ENCODE data around the gene VCPKMT.

The VCPKMT gene

DNA sequence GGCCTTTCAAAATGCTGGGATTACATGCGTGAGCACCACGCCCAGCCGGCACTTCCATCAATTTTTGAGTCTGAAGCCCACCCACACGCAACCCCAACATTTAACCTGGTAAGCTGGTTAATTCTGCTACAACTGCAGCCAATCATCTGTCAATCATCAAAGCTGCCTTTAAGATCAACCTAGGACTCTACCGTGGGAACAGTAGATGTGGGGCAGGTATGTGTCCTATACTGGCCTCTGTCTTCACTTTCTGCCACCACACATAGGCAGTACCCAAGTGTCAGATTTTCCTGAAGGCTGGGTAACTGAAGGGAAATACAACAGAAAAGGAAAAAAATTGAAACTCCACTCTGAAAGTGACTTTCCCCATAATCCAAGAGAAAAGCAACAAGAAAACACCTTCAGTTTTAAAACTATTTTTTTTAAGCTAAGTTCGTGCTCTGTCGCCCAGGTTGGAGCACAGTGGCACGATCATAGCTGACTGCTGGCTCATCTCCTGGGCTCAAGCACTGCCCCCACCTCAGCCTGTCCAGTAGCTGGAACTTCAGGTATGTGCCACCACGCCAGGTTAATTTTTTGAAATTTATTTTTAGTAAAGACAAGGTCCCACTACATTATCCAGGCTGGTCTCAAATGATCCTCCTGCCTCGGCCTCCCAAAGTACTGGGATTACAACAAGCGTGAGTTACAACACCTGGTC, 22.2 kb downstream of the VCPKMT start:
- TF ChIP-seq, protein P1, sequence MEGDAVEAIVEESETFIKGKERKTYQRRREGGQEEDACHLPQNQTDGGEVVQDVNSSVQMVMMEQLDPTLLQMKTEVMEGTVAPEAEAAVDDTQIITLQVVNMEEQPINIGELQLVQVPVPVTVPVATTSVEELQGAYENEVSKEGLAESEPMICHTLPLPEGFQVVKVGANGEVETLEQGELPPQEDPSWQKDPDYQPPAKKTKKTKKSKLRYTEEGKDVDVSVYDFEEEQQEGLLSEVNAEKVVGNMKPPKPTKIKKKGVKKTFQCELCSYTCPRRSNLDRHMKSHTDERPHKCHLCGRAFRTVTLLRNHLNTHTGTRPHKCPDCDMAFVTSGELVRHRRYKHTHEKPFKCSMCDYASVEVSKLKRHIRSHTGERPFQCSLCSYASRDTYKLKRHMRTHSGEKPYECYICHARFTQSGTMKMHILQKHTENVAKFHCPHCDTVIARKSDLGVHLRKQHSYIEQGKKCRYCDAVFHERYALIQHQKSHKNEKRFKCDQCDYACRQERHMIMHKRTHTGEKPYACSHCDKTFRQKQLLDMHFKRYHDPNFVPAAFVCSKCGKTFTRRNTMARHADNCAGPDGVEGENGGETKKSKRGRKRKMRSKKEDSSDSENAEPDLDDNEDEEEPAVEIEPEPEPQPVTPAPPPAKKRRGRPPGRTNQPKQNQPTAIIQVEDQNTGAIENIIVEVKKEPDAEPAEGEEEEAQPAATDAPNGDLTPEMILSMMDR (IDR thresholded peaks at IDR 0.05; ENCODE audit: low read depth, low read length): no peak
- no peak for DNase-seq (ENCODE audit: low read depth in 2 of 2)
- H3K4me3 ChIP-seq (replicated peaks in 1 of 2; ENCODE audit: low read depth in 2 of 2, low read length in 2 of 2): no peak overlapping the region

DNA sequence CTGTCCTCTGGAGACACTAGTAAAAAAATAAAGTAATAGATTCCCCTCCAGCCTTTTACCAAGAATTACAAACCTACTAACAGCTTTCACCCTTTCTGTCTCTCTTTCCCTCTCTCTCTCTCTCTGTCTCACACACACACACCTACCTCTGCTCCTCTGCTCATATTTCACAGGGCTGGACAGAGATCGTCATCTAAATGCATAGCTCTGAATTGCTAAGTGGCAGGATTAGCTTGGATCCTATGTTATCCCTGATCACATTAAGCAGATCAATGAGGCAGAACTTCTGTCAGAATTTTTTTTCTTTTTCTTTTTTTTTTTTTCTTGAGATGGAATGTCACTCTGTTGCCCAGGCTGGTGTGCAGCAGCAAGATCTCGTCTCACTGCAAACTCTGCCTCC, 22.9 kb downstream of the VCPKMT start:
- H3K4me3 ChIP-seq (replicated peaks in 1 of 2; ENCODE audit: low read depth in 2 of 2, low read length in 2 of 2): no peak overlapping the region
- TF ChIP-seq, protein P1 (IDR thresholded peaks at IDR 0.05; ENCODE audit: low read depth, low read length): no peak
- DNase-seq (ENCODE audit: low read depth in 2 of 2): no peak

DNA sequence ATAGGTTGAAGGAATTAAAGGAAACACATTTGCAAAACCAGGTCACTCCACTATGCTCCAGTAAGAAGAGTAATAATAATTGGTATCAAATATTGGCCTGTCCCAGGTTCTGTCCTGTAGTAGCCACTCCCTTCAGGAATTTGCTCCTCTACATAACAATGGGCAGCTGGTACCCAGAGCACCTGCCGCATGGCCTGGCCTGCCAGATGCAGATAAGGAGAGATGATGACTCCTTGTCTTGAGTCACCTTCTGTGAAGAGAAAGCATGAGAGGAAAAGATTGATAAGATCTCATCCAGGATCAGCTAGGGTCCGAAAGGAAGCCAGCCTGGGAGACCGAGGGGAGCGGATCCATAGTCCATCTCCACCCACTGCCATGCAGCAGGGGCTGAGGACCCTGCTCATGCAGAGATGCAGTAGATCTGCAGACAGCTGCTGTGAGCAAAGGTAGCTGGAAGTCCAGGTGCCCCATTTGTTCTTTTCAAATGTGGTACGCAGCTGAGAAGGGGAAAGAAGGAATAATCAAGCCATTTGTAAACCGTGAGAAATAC, 24.3 kb downstream of the VCPKMT start:
- H3K4me3 ChIP-seq (replicated peaks in 1 of 2; ENCODE audit: low read depth in 2 of 2, low read length in 2 of 2): no peak overlapping the region
- TF ChIP-seq, protein P1 (IDR thresholded peaks at IDR 0.05; ENCODE audit: low read depth, low read length): no peak
- DNase-seq (ENCODE audit: low read depth in 2 of 2): no peak

DNA sequence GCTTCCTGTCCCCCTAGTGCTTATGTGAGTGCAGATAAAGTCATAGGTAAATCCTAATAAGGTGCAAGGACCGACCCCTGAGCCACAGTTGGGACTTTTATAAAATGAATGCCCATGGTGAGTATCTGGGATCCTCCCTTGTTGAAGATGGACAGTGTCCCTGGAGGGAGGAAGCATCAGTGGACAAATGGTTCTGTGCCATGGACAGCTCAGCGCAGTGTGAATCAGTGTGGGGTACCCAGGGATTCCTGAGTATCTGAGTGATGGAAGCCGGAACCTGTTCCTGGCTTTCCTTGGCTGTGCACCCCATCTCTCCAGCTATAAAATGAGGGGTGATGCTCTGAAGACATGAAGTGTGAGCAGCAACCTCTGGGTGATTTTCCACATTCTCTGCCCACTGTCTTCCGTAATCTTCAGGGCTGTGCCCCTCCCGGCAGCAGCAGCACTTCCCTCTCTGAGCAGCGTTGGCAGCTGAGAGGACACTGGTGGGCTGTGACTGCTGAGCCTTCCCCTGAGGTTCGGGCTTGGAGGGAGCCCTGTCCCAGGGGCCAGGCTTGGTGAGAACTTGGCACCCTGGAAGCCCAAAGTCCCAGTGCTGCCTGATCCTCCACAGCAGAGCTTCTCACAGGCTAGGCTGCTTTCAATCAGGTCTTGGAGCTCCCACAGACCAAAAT, 25.0 kb downstream of the VCPKMT start:
- TF ChIP-seq, protein P1 (IDR thresholded peaks at IDR 0.05; ENCODE audit: low read depth, low read length): no peak
- no peak overlapping the region for H3K4me3 ChIP-seq (replicated peaks in 1 of 2; ENCODE audit: low read depth in 2 of 2, low read length in 2 of 2)
- DNase-seq (ENCODE audit: low read depth in 2 of 2): no peak

DNA sequence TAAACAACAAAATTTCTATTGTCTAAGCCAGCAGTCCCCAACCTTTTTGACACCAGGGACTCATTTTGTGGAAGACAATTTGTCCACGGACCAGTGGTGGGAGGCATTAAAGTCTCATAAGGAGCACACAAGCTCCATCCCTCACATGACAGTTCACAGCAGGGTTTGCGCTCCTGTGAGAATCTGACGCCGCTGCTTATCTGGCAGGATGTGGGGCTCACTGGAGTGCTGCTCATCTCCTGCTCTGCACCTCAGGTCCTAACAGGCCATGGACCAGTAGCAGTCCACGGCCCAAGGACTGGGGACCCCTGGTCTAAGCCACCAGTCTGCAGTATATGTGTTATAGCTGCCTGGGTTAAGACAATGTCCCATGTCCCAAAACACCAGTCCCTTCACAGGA, 27.2 kb downstream of the VCPKMT start:
- TF ChIP-seq, protein P1 (IDR thresholded peaks at IDR 0.05; ENCODE audit: low read depth, low read length): no peak
- DNase-seq (ENCODE audit: low read depth in 2 of 2): no peak
- H3K4me3 ChIP-seq (replicated peaks in 1 of 2; ENCODE audit: low read depth in 2 of 2, low read length in 2 of 2): no peak overlapping the region

DNA sequence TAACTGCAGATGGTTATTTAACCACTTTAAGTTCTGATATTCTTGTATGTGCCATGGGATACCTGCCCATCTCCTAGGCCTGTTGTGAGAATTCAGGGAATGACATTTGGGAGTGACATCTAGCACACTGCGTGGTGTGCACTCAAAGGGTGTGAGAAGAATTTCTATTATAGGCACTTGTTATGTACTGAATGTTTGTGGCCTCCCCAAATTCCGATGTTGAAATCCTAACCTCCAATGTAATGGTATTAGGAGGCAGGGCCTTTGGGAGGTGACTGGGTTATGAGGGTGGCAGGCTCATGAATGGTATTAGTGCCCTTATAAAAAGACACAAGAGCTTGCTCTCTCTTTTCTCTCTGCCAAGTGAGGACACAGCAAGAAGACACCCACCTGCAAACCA, 27.6 kb downstream of the VCPKMT start:
- no peak for DNase-seq (ENCODE audit: low read depth in 2 of 2)
- TF ChIP-seq, protein P1 (IDR thresholded peaks at IDR 0.05; ENCODE audit: low read depth, low read length): no peak
- no peak overlapping the region for H3K4me3 ChIP-seq (replicated peaks in 1 of 2; ENCODE audit: low read depth in 2 of 2, low read length in 2 of 2)

Measured in cardiac fibroblast (primary cell).